Psoas muscle (tissue), 8 donors: ENCODE data around the gene PLD6. TPM values are rescaled to one million over a fixed set of nuclear protein-coding genes. Genes with fewer than 3 reads are reported as not detected.

Experiments used
- ATAC-seq, 4 donors: fragments of 200-7000 bp; cut with Tn5 transposase; one replicate each; pipeline ENCODE4 v1.9.1; 2020; ENCODE audit warnings: moderate library complexity in 3 of 4, mild to moderate bottlenecking in 2 of 4
- DNase-seq, 2 donors: peaks; one replicate each; pipeline ENCODE4 v3.0.0-alpha.2; 2020
- H3K27ac ChIP-seq: fragments of 200-600 bp; one replicate; pipeline ENCODE4 v1.8.0; 2022
- H3K27me3 ChIP-seq, 3 donors: fragments of 200-600 bp in 1 of 3; one replicate each; pipeline versions ENCODE4 v1.6.1 to v1.8.0; 2013 to 2022; ENCODE audit warnings: low read length in 2 of 3, mild to moderate bottlenecking in 2 of 3, moderate library complexity in 1 of 3; ENCODE audit not compliant: insufficient read depth in 3 of 3
- H3K36me3 ChIP-seq, 2 donors: fragments of 200-600 bp in 1 of 2; one replicate each; pipeline versions ENCODE4 v1.6.1 to v1.8.0; 2013 to 2022; ENCODE audit warnings: low read depth in 1 of 2, mild to moderate bottlenecking in 1 of 2, moderate library complexity in 1 of 2; ENCODE audit not compliant: insufficient read depth in 1 of 2
- H3K4me1 ChIP-seq: fragments of 200-600 bp; one replicate; pipeline ENCODE4 v1.8.0; 2022
- H3K4me3 ChIP-seq: fragments of 200-600 bp; one replicate; pipeline ENCODE4 v1.8.0; 2022; ENCODE audit warnings: mild to moderate bottlenecking
- H3K9me3 ChIP-seq: fragments of 200-600 bp; one replicate; pipeline ENCODE4 v1.8.0; 2022
- CTCF ChIP-seq: fragments of 200-600 bp; IDR thresholded peaks from one replicate; pipeline ENCODE4 v1.8.0; 2022; ENCODE audit warnings: antibody characterized with exemption
- WGBS, 3 donors: extraction: QIAGEN DNeasy Blood & Tissue Kit; methylation state at CpG; one replicate each; pipeline versions ENCODE4 v1.1.6 to v1.1.7; 2013; 5-methylcytosine and 5-hydroxymethylcytosine counted together
- intact Hi-C, 2 donors: fragments of 100-400 bp; cut with DNase I; formaldehyde crosslinking; loops; one replicate each; pipeline versions ENCODE4 v1.11.0 to v1.14.2; 2022
- polyA plus RNA-seq, 3 donors: library from polyadenylated mRNA; stranded (reverse); fragments of 200-250 nt; gene quantifications; one replicate each; pipeline ENCODE4 v1.2.3, GENCODE V29; 2013
- total RNA-seq, 4 donors: library from RNA; stranded (reverse); fragmentation: NEBNext Ultra II Directional in 2 of 4; extraction: Animal tissue kit (Norgen Biotek cat#: 25700) in 2 of 4; gene quantifications; one replicate each; pipeline versions ENCODE4 v1.2.1 to v1.2.4, GENCODE V29; 2021 to 2023
- donor health status: healthy with polysubstance abuse.
- donor health status: DM: no; HTN: no; CAD: no; lungs with moderate emphysema.
- donor health status: Bipolar disorder and iron deficiency.
- donor health status: healthy.
- donor health status: DM: yes; HTN: yes; CAD: no.
- donor health status: DM: no; HTN: no; CAD: no.
- donor health status: DM: no; HTN: no; CAD: no.
- donor health status: DM: yes; HTN: yes; CAD: no.

The PLD6 gene
- total and polyA plus RNA-seq, 7 donors = 0.84 to 5.4 (median 2.5) TPM

- TF ChIP-seq CTCF = no peak
- H3K4me3 ChIP-seq = no peak overlapping the region
- H3K9me3 ChIP-seq = no peaks in the 10 kb centered on the region
- H3K27ac ChIP-seq = peak overlapping the region; percentile 91
- H3K4me1 ChIP-seq = peaks cover 41% of the 10 kb centered on the region
- 73 to 82% (median 75%) methylated on average over 8 of the region's 8 CpGs for WGBS, 3 donors
- H3K36me3 ChIP-seq = peaks cover 0 to 22% of the 10 kb centered on the region in 2 donors
- ATAC-seq = no peak
- intact Hi-C loops = no loop called here
- no peak for DNase-seq
- H3K27me3 ChIP-seq = no peaks in the 10 kb centered on the region
Measured at GRCh38 chr17:17207998-17208397, 1.9 kb upstream of the PLD6 start.

DNA sequence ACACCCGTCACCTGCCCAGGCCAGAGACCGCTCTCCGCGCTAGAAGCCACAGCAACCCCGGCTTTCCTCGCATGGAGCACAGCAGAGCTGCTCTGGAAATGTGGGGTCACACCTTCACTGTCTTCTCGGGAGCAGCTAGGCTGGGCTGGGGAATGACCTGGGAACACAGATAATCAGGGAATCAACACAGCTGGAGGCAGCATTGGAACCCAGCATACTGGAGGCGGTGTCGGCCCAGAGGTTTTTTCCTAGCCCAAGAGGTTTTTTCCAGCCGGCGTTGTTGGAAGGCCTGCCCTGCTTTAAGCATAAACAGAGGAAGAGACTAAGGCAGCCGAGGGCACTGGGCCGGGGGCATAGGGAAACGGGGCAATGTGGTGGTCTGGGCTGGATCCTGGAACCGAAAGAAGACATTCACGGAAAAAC lies 791 bp upstream of the PLD6 start:
- H3K4me3 ChIP-seq = no peak overlapping the region
- peak overlapping the region; percentile 91 for H3K27ac ChIP-seq
- peaks cover 0 to 19% of the 10 kb centered on the region in 2 donors for H3K36me3 ChIP-seq
- intact Hi-C loops = no loop called here
- H3K27me3 ChIP-seq = no peaks in the 10 kb centered on the region
- DNase-seq = no peak
- no peak for ATAC-seq
- 24 to 48% (median 31%) methylated on average over 16 of the region's 16 CpGs for WGBS, 3 donors
- H3K9me3 ChIP-seq = no peaks in the 10 kb centered on the region
- peaks cover 37% of the 10 kb centered on the region for H3K4me1 ChIP-seq
- TF ChIP-seq CTCF = no peak

- intact Hi-C loops = no loop called here
- Histone ChIP-seq H3K4me1 (peaks cover 25% of the 10 kb centered on the region), H3K36me3 (peaks cover 0 to 14% of the 10 kb centered on the region in 2 donors), H3K9me3 (no peaks in the 10 kb centered on the region), H3K4me3 (peak overlapping the region; percentile 72), H3K27ac (peak overlapping the region; percentile 91), H3K27me3 (no peaks in the 10 kb centered on the region)
- WGBS, 3 donors = 4 to 6% (median 5%) methylated on average over 65 to 70 of the region's 70 CpGs
- peak; percentile 64 to 80 for DNase-seq
- peak; percentile 33 to 68 (median 49) for ATAC-seq
- TF ChIP-seq CTCF = no peak
Measured at GRCh38 chr17:17205368-17206123, 587 bp downstream of the PLD6 start.

DNA sequence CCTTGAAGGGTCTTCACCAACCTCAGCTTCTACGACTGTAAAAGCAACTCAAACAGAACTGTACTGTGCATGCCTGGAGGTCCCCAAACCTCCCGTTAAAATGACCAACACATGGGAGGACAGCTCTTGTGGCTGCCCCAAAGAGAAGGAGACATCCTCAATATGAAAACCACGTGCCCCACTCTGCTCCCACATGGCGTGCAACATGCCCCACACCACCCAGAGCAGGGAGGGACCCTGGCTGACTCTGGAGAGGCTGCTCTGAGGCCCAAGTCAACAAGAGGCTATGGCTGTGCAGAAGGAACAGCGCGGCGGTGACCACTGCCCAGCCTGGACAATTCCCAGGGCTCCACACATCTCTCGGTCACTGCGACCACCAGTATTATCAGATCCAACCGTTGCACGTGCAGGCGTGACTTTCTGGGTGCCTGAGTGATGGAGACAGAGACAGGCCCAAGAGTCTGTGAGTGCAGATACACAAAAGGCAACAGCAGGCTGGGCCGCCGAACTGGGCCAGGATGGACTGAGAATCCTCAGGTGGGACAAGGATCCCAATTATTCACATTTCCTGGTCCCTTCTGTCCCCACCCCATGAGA lies 1.4 kb downstream of the PLD6 start:
- WGBS, 3 donors = 50 to 76% (median 54%) methylated on average over 14 of the region's 14 CpGs
- intact Hi-C loops = no loop called here
- ATAC-seq (no peak), DNase-seq (no peak)
- Histone ChIP-seq H3K27ac (peak overlapping the region; percentile 91), H3K9me3 (no peaks in the 10 kb centered on the region), H3K4me3 (peak overlapping the region; percentile 72), H3K36me3 (peaks cover 0 to 14% of the 10 kb centered on the region in 2 donors), H3K4me1 (peaks cover 25% of the 10 kb centered on the region), H3K27me3 (no peaks in the 10 kb centered on the region)
- TF ChIP-seq CTCF = no peak
